GM21381 (cell line): Measurements from ENCODE around the gene ZFC3H1.
"Not testable (repeated sequence)": the region's sequence is repeated elsewhere in the genome, so short reads cannot be mapped to it uniquely, and the experiment has no call there.

Experiments used
- ATAC-seq: cut with Tn5 transposase; IDR thresholded peaks from one replicate; pipeline ENCODE4 v1.9.1; 2021; ENCODE audit warnings: mild to moderate bottlenecking, moderate library complexity; ENCODE audit not compliant: unreplicated experiment

ZFC3H1 gene

GRCh38 chr12:71587012-71587411 lies 76.6 kb downstream of the ZFC3H1 start:
- no peak for ATAC-seq

GRCh38 chr12:71585218-71585617 lies 78.4 kb downstream of the ZFC3H1 start:
- ATAC-seq: no peak

GRCh38 chr12:71584356-71584755 lies 79.3 kb downstream of the ZFC3H1 start:
- ATAC-seq: no peak

- no peak for ATAC-seq
These were observed 80.7 kb downstream of the ZFC3H1 start for GRCh38 chr12:71582925-71583324.

- ATAC-seq: no peak
These were observed 82.4 kb downstream of the ZFC3H1 start for GRCh38 chr12:71581206-71581605.

- ATAC-seq: no peak
These were observed 84.9 kb downstream of the ZFC3H1 start for GRCh38 chr12:71578694-71579258.

- no peak for ATAC-seq
These were observed 87.2 kb downstream of the ZFC3H1 start for GRCh38 chr12:71576496-71576895.

- ATAC-seq: not testable (repeated sequence)
These were observed 93.8 kb downstream of the ZFC3H1 start for GRCh38 chr12:71569885-71570284.

GRCh38 chr12:71567537-71567936 lies 96.1 kb downstream of the ZFC3H1 start:
- ATAC-seq: no peak

GRCh38 chr12:71566655-71567054 lies 97.0 kb downstream of the ZFC3H1 start:
- no peak for ATAC-seq

GRCh38 chr12:71565535-71565934 lies 98.1 kb downstream of the ZFC3H1 start:
- ATAC-seq: no peak

GRCh38 chr12:71562676-71563595 lies 100.7 kb downstream of the ZFC3H1 start:
- no peak for ATAC-seq
